Measurements from ENCODE around the gene MYO18B.

MYO18B gene

DNA sequence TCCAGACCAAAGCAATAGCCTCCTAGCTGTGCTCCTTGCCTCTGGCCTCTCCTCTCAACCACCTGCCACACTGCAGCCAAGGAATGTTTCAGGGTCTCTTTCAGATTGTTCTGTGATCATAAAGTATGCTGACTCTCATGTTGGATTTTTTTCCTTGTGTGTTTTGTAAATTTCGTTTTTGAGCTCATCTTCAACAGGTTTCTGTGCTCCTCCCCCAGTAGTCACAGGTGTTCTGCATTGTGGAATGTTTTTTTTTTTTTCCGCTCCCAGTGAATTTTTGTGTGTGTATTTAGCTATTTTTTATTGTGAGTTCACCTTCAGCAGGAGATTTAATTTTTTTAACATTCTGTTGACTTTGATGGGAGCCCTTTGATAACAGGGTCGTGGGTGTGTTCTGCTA lies 153.7 kb downstream of the MYO18B start:
- TF ChIP-seq EZH2phosphoT487 (IDR thresholded peaks at IDR 0.05; ENCODE audit: low read depth) (no peak), CTCF (IDR thresholded peaks at IDR 0.05; ENCODE audit: low read depth, low read length) (no peak)
- Histone ChIP-seq H4K20me1 (ENCODE audit: insufficient read depth, low read length) (peaks cover 4% of the 10 kb centered on the region; the same call in 1 of the 2 replicates), H3K4me2 (ENCODE audit: low read length) (no peak overlapping the region), H3K27me3 (ENCODE audit: low read depth, low read length) (no peaks in the 10 kb centered on the region), H3K9ac (ENCODE audit: low read length) (no peak overlapping the region), H3K4me1 (ENCODE audit: low read length) (no peaks in the 10 kb centered on the region), H3K79me2 (ENCODE audit: low read length) (no peaks in the 10 kb centered on the region), H3K27ac (ENCODE audit: low read length) (no peak overlapping the region), H3K4me3 (ENCODE audit: low read length) (no peak overlapping the region), H3K9me3 (ENCODE audit: insufficient read depth, low read length) (no peaks in the 10 kb centered on the region), H2AFZ (ENCODE audit: low read depth, low read length) (no peak overlapping the region), H3K36me3 (replicated peaks; ENCODE audit: low read depth, low read length) (peaks cover 69% of the 10 kb centered on the region)

- H3K4me1 ChIP-seq (ENCODE audit: low read length), result no peaks in the 10 kb centered on the region
- H3K27me3 ChIP-seq (ENCODE audit: low read depth, low read length), result no peaks in the 10 kb centered on the region
- no peak overlapping the region for H3K4me2 ChIP-seq (ENCODE audit: low read length)
- H3K4me3 ChIP-seq (ENCODE audit: low read length), result no peak overlapping the region
- H2AFZ ChIP-seq (ENCODE audit: low read depth, low read length), result no peak overlapping the region
- no peak overlapping the region for H3K27ac ChIP-seq (ENCODE audit: low read length)
- no peaks in the 10 kb centered on the region for H3K9me3 ChIP-seq (ENCODE audit: insufficient read depth, low read length)
- H3K9ac ChIP-seq (ENCODE audit: low read length), result no peak overlapping the region
- no peaks in the 10 kb centered on the region for H3K79me2 ChIP-seq (ENCODE audit: low read length)
- peaks cover 70% of the 10 kb centered on the region for H3K36me3 ChIP-seq (replicated peaks; ENCODE audit: low read depth, low read length)
- TF ChIP-seq EZH2phosphoT487 (IDR thresholded peaks at IDR 0.05; ENCODE audit: low read depth), result no peak
- peak; percentile 34 for TF ChIP-seq CTCF (IDR thresholded peaks at IDR 0.05; ENCODE audit: low read depth, low read length)
- H4K20me1 ChIP-seq (ENCODE audit: insufficient read depth, low read length), result peaks cover 4% of the 10 kb centered on the region; the same call in 1 of the 2 replicates
These were observed 154.1 kb downstream of the MYO18B start for GRCh38 chr22:25896098-25896497.

GRCh38 chr22:25896592-25896991 lies 154.6 kb downstream of the MYO18B start:
- Histone ChIP-seq H3K27me3 (ENCODE audit: low read depth, low read length) (no peaks in the 10 kb centered on the region), H3K79me2 (ENCODE audit: low read length) (no peaks in the 10 kb centered on the region), H3K9ac (ENCODE audit: low read length) (no peak overlapping the region), H2AFZ (ENCODE audit: low read depth, low read length) (no peak overlapping the region), H3K4me3 (ENCODE audit: low read length) (no peak overlapping the region), H3K27ac (ENCODE audit: low read length) (no peak overlapping the region), H3K36me3 (replicated peaks; ENCODE audit: low read depth, low read length) (peaks cover 71% of the 10 kb centered on the region), H3K9me3 (ENCODE audit: insufficient read depth, low read length) (no peaks in the 10 kb centered on the region), H3K4me1 (ENCODE audit: low read length) (no peaks in the 10 kb centered on the region), H4K20me1 (ENCODE audit: insufficient read depth, low read length) (peaks cover 4% of the 10 kb centered on the region; the same call in 1 of the 2 replicates), H3K4me2 (ENCODE audit: low read length) (no peak overlapping the region)
- TF ChIP-seq CTCF (IDR thresholded peaks at IDR 0.05; ENCODE audit: low read depth, low read length), result no peak
- no peak for TF ChIP-seq EZH2phosphoT487 (IDR thresholded peaks at IDR 0.05; ENCODE audit: low read depth)

GRCh38 chr22:25898707-25899365 lies 156.8 kb downstream of the MYO18B start:
- H3K36me3 ChIP-seq (replicated peaks; ENCODE audit: low read depth, low read length), result peaks cover 77% of the 10 kb centered on the region
- H3K9me3 ChIP-seq (ENCODE audit: insufficient read depth, low read length), result no peaks in the 10 kb centered on the region
- H3K9ac ChIP-seq (ENCODE audit: low read length), result no peak overlapping the region
- H3K79me2 ChIP-seq (ENCODE audit: low read length), result no peaks in the 10 kb centered on the region
- TF ChIP-seq EZH2phosphoT487 (IDR thresholded peaks at IDR 0.05; ENCODE audit: low read depth) (no peak), CTCF (IDR thresholded peaks at IDR 0.05; ENCODE audit: low read depth, low read length) (peak; percentile 57)
- H2AFZ ChIP-seq (ENCODE audit: low read depth, low read length), result no peak overlapping the region
- no peak overlapping the region for H3K27ac ChIP-seq (ENCODE audit: low read length)
- H3K4me1 ChIP-seq (ENCODE audit: low read length), result no peaks in the 10 kb centered on the region
- H3K4me3 ChIP-seq (ENCODE audit: low read length), result no peak overlapping the region
- H3K27me3 ChIP-seq (ENCODE audit: low read depth, low read length), result no peaks in the 10 kb centered on the region
- H4K20me1 ChIP-seq (ENCODE audit: insufficient read depth, low read length), result peaks cover 4% of the 10 kb centered on the region; the same call in 1 of the 2 replicates
- no peak overlapping the region for H3K4me2 ChIP-seq (ENCODE audit: low read length)
